DOHH2 (cell line): ENCODE measurements around the gene LIN37.

ENCODE experiments used
- H3F3A ChIP-seq: fragments of 200-600 bp; sonication (generic), shearing (Covaris generic); 2 replicates; pipeline ENCODE4 v1.6.0; 2016; ENCODE audit warnings: antibody characterized with exemption, mild to moderate bottlenecking; ENCODE audit not compliant: control insufficient read depth, insufficient read depth
- H3K27ac ChIP-seq: fragments of 200-600 bp; sonication (generic); 2 replicates; pipeline ENCODE4 v1.5.1; 2014; ENCODE audit warnings: low read depth, mild to moderate bottlenecking, low read length, moderate library complexity
- H3K27me3 ChIP-seq: fragments of 200-600 bp; sonication (generic); 2 replicates; pipeline ENCODE4 v1.6.1; 2014; ENCODE audit warnings: mild to moderate bottlenecking, low read length, mixed read lengths; ENCODE audit not compliant: control insufficient read depth
- H3K36me3 ChIP-seq: fragments of 200-600 bp; sonication (generic); 2 replicates; pipeline ENCODE4 v1.6.1; 2014; ENCODE audit warnings: mild to moderate bottlenecking, low read length, moderate library complexity, mixed read lengths; ENCODE audit not compliant: control insufficient read depth
- H3K4me1 ChIP-seq: fragments of 200-600 bp; sonication (generic); 2 replicates; pipeline ENCODE4 v1.6.1; 2014; ENCODE audit warnings: mild to moderate bottlenecking, low read length, mixed read lengths; ENCODE audit not compliant: control insufficient read depth
- H3K4me2 ChIP-seq: fragments of 200-600 bp; sonication (generic); 2 replicates; pipeline ENCODE4 v1.6.0; 2014; ENCODE audit warnings: mild to moderate bottlenecking, low read length, moderate library complexity
- H3K4me3 ChIP-seq: fragments of 200-600 bp; sonication (generic); 2 replicates; pipeline ENCODE4 v1.5.1; 2014; ENCODE audit warnings: mild to moderate bottlenecking, low read length, mixed read lengths
- H3K79me2 ChIP-seq: fragments of 200-600 bp; sonication (generic); 2 replicates; pipeline ENCODE4 v1.6.1; 2014; ENCODE audit warnings: mild to moderate bottlenecking, low read length, mixed read lengths; ENCODE audit not compliant: control insufficient read depth
- H3K9me2 ChIP-seq: fragments of 200-600 bp; sonication (generic); replicated peaks from 2 replicates; pipeline ENCODE4 v1.6.1; 2014; ENCODE audit warnings: mild to moderate bottlenecking, low read length, mixed read lengths; ENCODE audit not compliant: control insufficient read depth
- H3K9me3 ChIP-seq: fragments of 200-600 bp; sonication (generic); 2 replicates; pipeline ENCODE4 v1.6.1; 2014; ENCODE audit warnings: antibody characterized with exemption, low read length, mixed read lengths; ENCODE audit not compliant: control insufficient read depth, insufficient read depth
- H4K20me1 ChIP-seq: fragments of 200-600 bp; sonication (generic); 2 replicates; pipeline ENCODE4 v1.6.0; 2014; ENCODE audit warnings: low read depth, mild to moderate bottlenecking, antibody characterized with exemption, low read length, moderate library complexity; ENCODE audit not compliant: control insufficient read depth, insufficient read depth
- CTCF ChIP-seq: fragments of 200-600 bp; sonication (generic); IDR thresholded peaks from one replicate; pipeline ENCODE4 v1.5.1; 2014; ENCODE audit warnings: antibody characterized with exemption, mild to moderate bottlenecking, low read depth, low read length; ENCODE audit not compliant: poor library complexity, severe bottlenecking
- EZH2phosphoT487 ChIP-seq: fragments of 200-600 bp; sonication (generic); IDR thresholded peaks from 2 replicates; pipeline ENCODE4 v1.6.1; 2017; ENCODE audit warnings: borderline replicate concordance, mild to moderate bottlenecking, antibody characterized with exemption, low read length, moderate library complexity, mixed read lengths

The LIN37 gene

GRCh38 chr19:35789195-35789977, 41.0 kb downstream of the LIN37 start:
- H3K4me3 ChIP-seq = no peak overlapping the region

GRCh38 chr19:35789978-35790944, 41.9 kb downstream of the LIN37 start:
- no peak overlapping the region for H3K27ac ChIP-seq
- H3K4me2 ChIP-seq = no peak overlapping the region
- no peak overlapping the region for H3K4me3 ChIP-seq
- no peaks in the 10 kb centered on the region for H4K20me1 ChIP-seq
- H3K9me3 ChIP-seq = no peaks in the 10 kb centered on the region
- H3K79me2 ChIP-seq = no peaks in the 10 kb centered on the region
- H3K36me3 ChIP-seq = no peaks in the 10 kb centered on the region
- H3K9me2 ChIP-seq = no peaks in the 10 kb centered on the region
- H3K27me3 ChIP-seq = no peaks in the 10 kb centered on the region
- TF ChIP-seq EZH2phosphoT487 (no peak), CTCF (no peak)
- H3F3A ChIP-seq = no peaks in the 10 kb centered on the region
- H3K4me1 ChIP-seq = no peaks in the 10 kb centered on the region

More at GRCh38 chr19:35789195-35789977, 41.0 kb downstream of the LIN37 start:
- no peaks in the 10 kb centered on the region for H4K20me1 ChIP-seq
- no peak overlapping the region for H3K4me2 ChIP-seq
- no peak for TF ChIP-seq CTCF
- no peak for TF ChIP-seq EZH2phosphoT487
- no peaks in the 10 kb centered on the region for H3K9me2 ChIP-seq
- H3K79me2 ChIP-seq = no peaks in the 10 kb centered on the region
- H3F3A ChIP-seq = no peaks in the 10 kb centered on the region
- no peaks in the 10 kb centered on the region for H3K36me3 ChIP-seq
- H3K27me3 ChIP-seq = no peaks in the 10 kb centered on the region
- no peaks in the 10 kb centered on the region for H3K4me1 ChIP-seq
- H3K27ac ChIP-seq = no peak overlapping the region
- H3K9me3 ChIP-seq = no peaks in the 10 kb centered on the region

DNA sequence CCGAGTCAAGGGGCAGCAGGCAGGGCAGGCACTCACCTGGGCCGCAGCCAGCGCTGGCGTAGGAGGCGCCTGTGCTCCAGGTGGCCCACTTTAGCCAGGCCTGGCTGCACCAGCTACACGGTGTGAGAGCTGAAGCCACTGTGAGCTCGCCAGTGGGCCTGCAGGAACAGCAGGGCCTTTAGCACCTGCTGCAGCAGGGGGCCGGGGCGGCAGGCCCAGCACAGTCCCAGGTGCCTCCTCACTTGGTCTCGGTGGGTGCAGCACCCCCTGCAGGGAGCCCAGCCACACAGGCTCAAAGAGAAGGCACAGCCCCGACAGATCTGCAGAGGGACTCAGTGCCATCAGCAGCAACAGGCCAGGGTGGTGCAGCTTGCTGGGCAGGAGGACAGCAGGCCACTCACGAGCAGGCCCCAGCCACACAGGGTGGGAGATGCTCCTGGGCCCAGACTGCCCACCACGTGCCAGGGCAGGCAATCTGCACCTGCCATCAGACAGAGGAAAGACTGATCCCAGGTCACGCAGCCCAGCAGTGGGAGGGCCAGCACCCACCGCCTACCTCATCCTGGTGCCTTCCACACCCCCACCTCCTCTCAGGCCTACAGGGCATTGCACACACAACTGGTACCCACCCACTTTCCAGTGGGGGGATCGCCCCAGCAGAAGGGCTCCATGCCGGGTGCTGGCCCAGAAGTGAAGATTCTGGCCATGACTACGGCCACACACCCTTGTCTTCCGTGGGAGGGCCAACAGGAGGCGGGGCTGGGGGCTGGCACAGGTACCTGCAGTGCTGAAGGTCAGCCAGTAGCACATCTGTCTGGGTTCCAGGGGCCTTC, 42.8 kb downstream of the LIN37 start:
- Histone ChIP-seq H3K27me3 (0 out of 2 replicates have a peak, but pooled peaks cover 2% of the 10 kb centered on the region), H3K27ac (no peak overlapping the region), H3K4me3 (no peak overlapping the region), H3K4me2 (no peak overlapping the region), H3K79me2 (no peaks in the 10 kb centered on the region), H3K9me3 (no peaks in the 10 kb centered on the region), H3F3A (no peaks in the 10 kb centered on the region), H4K20me1 (no peaks in the 10 kb centered on the region), H3K4me1 (no peaks in the 10 kb centered on the region), H3K9me2 (no peaks in the 10 kb centered on the region), H3K36me3 (no peaks in the 10 kb centered on the region)
- TF ChIP-seq EZH2phosphoT487 = no peak
- TF ChIP-seq CTCF = peak; percentile 64
